Measurements from ENCODE around the gene HIVEP3.

GRCh38 chr1:41497056-41497440 is 421.7 kb downstream of the HIVEP3 start:
- no peak for TF ChIP-seq CTCF (IDR thresholded peaks at IDR 0.05)
- TF ChIP-seq FOXJ3 (CRISPR knock-in tag; IDR thresholded peaks at IDR 0.05): no peak
- TF ChIP-seq SIN3A (IDR thresholded peaks at IDR 0.05; ENCODE audit: borderline replicate concordance, low read depth, low read length): no peak
- TF ChIP-seq TCF12 (IDR thresholded peaks at IDR 0.05): no peak
